GM06990 (cell line): ENCODE measurements around the gene SCG5.

ENCODE experiments used
- DNase-seq: peaks from one replicate; pipeline ENCODE4 v3.0.0-alpha.2; 2011; ENCODE audit not compliant: insufficient read length; ENCODE audit errors: extremely low read depth
- H3K27me3 ChIP-seq: replicated peaks from 2 replicates; pipeline ENCODE4 v1.6.0; 2011; ENCODE audit warnings: low read length; ENCODE audit not compliant: control insufficient read depth, insufficient read depth
- H3K36me3 ChIP-seq: 2 replicates; pipeline ENCODE4 v1.5.1; 2011; ENCODE audit warnings: low read length; ENCODE audit not compliant: control insufficient read depth, insufficient read depth
- H3K4me3 ChIP-seq: replicated peaks from 2 replicates; pipeline ENCODE4 v1.5.1; 2011; ENCODE audit warnings: low read depth, mild to moderate bottlenecking, control low read depth, low read length
- TF ChIP-seq, protein P1 (sequence below): IDR thresholded peaks from 2 replicates; pipeline ENCODE4 v1.5.1; 2011; ENCODE audit warnings: low read length, control low read depth, mild to moderate bottlenecking, inconsistent platforms; ENCODE audit not compliant: insufficient read depth, poor library complexity, severe bottlenecking

SCG5 gene

DNA sequence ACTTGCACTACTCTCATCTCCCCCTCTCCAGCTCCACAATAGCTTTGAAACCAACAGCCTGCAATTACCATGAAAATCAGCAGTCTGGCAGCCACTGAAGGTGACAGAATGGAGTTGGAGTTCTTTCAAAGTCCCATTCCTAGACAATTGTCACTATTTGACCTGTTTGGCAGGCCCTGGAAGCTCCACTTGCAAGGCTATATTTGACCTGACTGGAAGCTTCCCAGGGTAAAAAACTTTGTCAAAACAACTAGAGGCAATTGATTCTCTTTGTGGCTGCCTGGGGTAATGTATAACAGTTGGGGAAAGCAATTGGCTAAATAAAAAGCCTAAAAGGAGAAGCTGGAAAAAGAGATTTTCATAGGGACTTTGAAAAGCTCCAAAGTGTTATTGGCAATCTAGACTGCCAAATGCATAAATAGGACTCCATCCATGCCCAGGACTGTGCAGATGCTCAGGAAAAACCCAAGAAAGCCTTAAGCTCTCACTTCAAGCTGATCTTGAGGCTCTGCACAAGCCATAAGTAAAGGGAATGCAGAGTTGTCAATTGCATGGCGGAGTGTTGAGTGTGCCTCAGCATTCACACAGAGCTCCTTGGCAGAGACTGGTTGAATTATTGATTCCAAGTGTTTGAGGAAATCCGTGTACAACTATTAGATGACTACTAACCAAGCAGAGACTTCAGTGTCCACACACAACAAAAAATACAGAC lies 94.6 kb downstream of the SCG5 start:
- H3K27me3 ChIP-seq: no peaks in the 10 kb centered on the region; the same call in 1 of the 2 replicates
- TF ChIP-seq, protein P1, sequence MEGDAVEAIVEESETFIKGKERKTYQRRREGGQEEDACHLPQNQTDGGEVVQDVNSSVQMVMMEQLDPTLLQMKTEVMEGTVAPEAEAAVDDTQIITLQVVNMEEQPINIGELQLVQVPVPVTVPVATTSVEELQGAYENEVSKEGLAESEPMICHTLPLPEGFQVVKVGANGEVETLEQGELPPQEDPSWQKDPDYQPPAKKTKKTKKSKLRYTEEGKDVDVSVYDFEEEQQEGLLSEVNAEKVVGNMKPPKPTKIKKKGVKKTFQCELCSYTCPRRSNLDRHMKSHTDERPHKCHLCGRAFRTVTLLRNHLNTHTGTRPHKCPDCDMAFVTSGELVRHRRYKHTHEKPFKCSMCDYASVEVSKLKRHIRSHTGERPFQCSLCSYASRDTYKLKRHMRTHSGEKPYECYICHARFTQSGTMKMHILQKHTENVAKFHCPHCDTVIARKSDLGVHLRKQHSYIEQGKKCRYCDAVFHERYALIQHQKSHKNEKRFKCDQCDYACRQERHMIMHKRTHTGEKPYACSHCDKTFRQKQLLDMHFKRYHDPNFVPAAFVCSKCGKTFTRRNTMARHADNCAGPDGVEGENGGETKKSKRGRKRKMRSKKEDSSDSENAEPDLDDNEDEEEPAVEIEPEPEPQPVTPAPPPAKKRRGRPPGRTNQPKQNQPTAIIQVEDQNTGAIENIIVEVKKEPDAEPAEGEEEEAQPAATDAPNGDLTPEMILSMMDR: no peak
- no peaks in the 10 kb centered on the region for H3K36me3 ChIP-seq
- H3K4me3 ChIP-seq: no peak overlapping the region
- DNase-seq: no peak

DNA sequence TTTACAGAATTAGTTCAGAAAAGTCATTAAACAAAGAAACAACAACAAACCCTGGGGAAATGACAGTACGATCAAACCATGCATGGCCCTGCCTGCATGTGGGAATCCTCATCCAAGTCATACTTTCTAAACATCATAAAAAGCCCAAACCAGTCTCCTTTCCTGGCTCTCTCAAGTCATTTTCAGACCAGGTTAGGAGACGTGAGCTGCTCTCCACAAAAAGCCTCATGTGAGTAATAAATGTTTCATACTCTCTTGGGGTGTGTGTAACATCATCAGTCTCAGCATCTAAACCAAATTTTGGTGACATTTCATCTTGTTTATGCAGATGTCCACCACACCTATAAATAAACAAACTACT lies 95.2 kb downstream of the SCG5 start:
- TF ChIP-seq, protein P1: no peak
- H3K36me3 ChIP-seq: no peaks in the 10 kb centered on the region

DNA sequence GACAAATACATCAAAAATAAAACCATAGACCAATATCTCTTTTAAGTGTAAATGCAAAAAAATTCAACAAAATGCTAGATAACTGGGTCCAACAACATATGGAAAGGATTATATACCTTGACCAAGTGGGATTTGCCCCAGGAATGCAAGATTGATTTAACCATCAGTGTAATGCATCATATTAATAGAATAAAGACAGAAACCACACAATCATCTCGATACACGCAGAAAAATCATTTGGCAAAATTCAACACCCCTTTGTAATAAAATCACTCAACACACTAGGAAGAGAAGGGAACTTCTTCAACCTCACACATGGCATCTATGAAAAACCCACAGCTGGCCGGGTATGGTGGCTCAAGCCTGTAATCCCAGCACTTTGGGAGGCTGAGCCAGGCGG lies 95.8 kb downstream of the SCG5 start:
- TF ChIP-seq, protein P1: no peak
- no peaks in the 10 kb centered on the region for H3K36me3 ChIP-seq
- no peaks in the 10 kb centered on the region for H3K27me3 ChIP-seq
- no peak overlapping the region for H3K4me3 ChIP-seq
- no peak for DNase-seq

More for the DNA sequence above, 95.2 kb downstream of the SCG5 start:
- Histone ChIP-seq H3K4me3 (no peak overlapping the region), H3K27me3 (no peaks in the 10 kb centered on the region)
- no peak for DNase-seq

DNA sequence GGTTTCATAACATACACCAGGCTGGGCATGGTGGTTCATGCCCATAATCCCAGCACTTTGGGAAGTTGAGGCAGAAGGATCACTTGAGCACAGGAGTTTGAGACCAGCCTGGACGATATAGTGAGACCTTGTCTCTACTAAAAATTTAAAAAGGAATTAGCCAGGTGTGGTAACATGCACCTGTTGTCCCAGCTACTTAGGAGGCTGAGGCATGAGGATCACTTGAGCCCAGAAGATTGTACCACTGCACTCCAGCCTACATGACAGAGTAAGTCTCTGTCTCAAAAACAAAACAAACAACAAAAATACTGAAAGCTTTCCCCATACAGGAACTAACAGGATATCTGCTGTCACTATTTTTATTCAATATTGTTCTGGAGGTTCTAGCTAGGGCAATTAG lies 97.2 kb downstream of the SCG5 start:
- H3K36me3 ChIP-seq: no peaks in the 10 kb centered on the region
- DNase-seq: no peak
- H3K27me3 ChIP-seq: no peaks in the 10 kb centered on the region
- TF ChIP-seq, protein P1: no peak
- H3K4me3 ChIP-seq: no peak overlapping the region

DNA sequence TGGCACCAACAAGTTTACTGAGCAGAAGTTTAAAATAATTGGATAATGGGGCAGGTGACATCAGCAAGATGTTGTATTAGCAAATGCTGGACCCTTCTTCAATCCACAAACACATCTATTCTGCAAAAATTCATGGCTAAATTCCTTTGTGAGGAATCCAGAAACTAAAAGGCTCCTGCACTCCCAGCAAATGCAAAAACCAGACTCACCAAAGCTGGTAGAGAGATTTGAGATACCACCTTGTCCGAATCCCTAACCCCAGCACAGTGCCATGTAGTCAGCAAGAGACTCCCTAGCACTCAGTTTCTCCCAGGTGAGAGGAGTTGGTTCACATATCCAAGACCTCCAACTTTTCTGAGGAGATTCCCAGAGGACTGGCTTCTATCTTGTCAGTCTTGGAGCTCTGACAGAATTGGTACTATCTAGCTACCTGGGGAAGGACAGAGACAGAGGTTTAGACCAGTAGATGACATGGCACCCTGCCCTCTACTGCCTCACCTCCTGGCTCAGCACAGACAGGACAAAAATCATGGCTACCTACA lies 98.1 kb downstream of the SCG5 start:
- H3K36me3 ChIP-seq: no peaks in the 10 kb centered on the region
- H3K4me3 ChIP-seq: no peak overlapping the region
- TF ChIP-seq, protein P1: no peak
- no peaks in the 10 kb centered on the region for H3K27me3 ChIP-seq
- DNase-seq: no peak
